ENCODE measurements around the gene STK24. TPM values are rescaled to one million over a fixed set of nuclear protein-coding genes. Genes with fewer than 3 reads are reported as not detected.

The STK24 gene
- total RNA-seq, 1 experiment from 2014 or later, result 84.8 TPM

GRCh38 chr13:98450026-98450425, 126.9 kb downstream of the STK24 start:
- ChIA-PET CTCF (no interaction called here), POLR2A (ENCODE audit: low non-redundant PET) (no interaction called here)
- H3K9me3 ChIP-seq (ENCODE audit: low read depth, low read length, poor library complexity, severe bottlenecking), result no peaks in the 10 kb centered on the region
- H3K4me1 ChIP-seq (ENCODE audit: insufficient read depth, low read length, poor library complexity, severe bottlenecking), result peaks cover 19% of the 10 kb centered on the region
- H3K4me3 ChIP-seq (ENCODE audit: low read depth, low read length, poor library complexity, severe bottlenecking), result no peak overlapping the region
- DNase-seq (ENCODE audit: low spot score), result no peak
- BruUV-seq (replicated peaks), result no TSS peak
- H3K27me3 ChIP-seq (replicated peaks; ENCODE audit: insufficient read depth, low read depth, low read length, poor library complexity), result no peaks in the 10 kb centered on the region
- intact Hi-C loops (cut with micrococcal nuclease; ENCODE audit: unreplicated experiment), result no loop called here
- no peak overlapping the region for H3K27ac ChIP-seq (ENCODE audit: low read depth, low read length, poor library complexity, severe bottlenecking)
- no peak for TF ChIP-seq EZH2 (IDR thresholded peaks at IDR 0.05; ENCODE audit: borderline replicate concordance, low read depth, low read length, poor library complexity, severe bottlenecking)
- TF ChIP-seq CTCF (conservative IDR thresholded peaks at IDR 0.05; ENCODE audit: low read depth, low read length), result no peak
- H3K36me3 ChIP-seq (ENCODE audit: insufficient read depth, low read length, poor library complexity, severe bottlenecking), result peaks cover 43% of the 10 kb centered on the region

DNA sequence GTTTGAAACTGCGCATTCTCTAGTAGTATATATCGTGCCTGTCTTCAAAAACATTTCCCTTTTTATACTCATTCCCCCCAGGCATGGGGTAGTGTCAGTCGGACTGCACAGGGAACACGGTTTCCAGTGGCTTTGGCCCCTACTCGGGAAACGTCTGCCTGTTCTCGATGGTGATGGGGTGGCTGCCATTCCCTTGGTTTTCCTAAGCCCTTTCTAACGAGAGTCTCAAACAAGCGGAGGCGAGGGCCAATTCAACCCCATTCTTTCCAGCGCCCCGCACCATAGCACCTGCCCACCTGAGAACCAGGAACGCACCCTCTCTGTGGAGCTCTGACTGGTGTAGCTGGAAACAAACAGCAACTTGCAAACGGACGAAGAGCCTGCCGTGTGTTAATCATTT, 127.6 kb downstream of the STK24 start:
- Histone ChIP-seq H3K36me3 (ENCODE audit: insufficient read depth, low read length, poor library complexity, severe bottlenecking) (peaks cover 43% of the 10 kb centered on the region), H3K27me3 (replicated peaks; ENCODE audit: insufficient read depth, low read depth, low read length, poor library complexity) (no peaks in the 10 kb centered on the region), H3K27ac (ENCODE audit: low read depth, low read length, poor library complexity, severe bottlenecking) (no peak overlapping the region), H3K9me3 (ENCODE audit: low read depth, low read length, poor library complexity, severe bottlenecking) (no peaks in the 10 kb centered on the region), H3K4me1 (ENCODE audit: insufficient read depth, low read length, poor library complexity, severe bottlenecking) (peaks cover 12% of the 10 kb centered on the region), H3K4me3 (ENCODE audit: low read depth, low read length, poor library complexity, severe bottlenecking) (no peak overlapping the region)
- TSS peak; percentile 35 for BruUV-seq (replicated peaks)
- CTCF ChIA-PET, result no interaction called here
- intact Hi-C loops (cut with micrococcal nuclease; ENCODE audit: unreplicated experiment), result loop anchor here (5.0 kb wide), 1 partner anchor 307 kb away; the partner anchor contains the start of gene FARP1
- TF ChIP-seq EZH2 (IDR thresholded peaks at IDR 0.05; ENCODE audit: borderline replicate concordance, low read depth, low read length, poor library complexity, severe bottlenecking) (no peak), CTCF (conservative IDR thresholded peaks at IDR 0.05; ENCODE audit: low read depth, low read length) (no peak)
- no peak for DNase-seq (ENCODE audit: low spot score)
- POLR2A ChIA-PET (ENCODE audit: low non-redundant PET), result no interaction called here

DNA sequence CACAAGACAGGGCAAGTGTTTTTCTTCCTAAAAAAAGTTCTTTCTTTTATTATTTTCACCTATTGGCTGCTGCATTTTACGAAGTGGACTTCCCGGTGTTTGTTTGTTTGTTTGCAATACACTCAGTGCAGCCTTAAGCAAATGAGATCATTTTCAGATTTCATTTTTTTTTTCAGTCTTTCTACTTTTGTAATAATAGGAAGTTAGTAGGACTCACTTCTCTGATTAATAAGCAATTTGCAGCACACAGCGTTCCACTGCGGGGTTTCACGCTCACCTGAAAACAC, 128.3 kb downstream of the STK24 start:
- Histone ChIP-seq H3K27me3 (replicated peaks; ENCODE audit: insufficient read depth, low read depth, low read length, poor library complexity) (no peaks in the 10 kb centered on the region), H3K4me3 (ENCODE audit: low read depth, low read length, poor library complexity, severe bottlenecking) (no peak overlapping the region), H3K4me1 (ENCODE audit: insufficient read depth, low read length, poor library complexity, severe bottlenecking) (peaks cover 8% of the 10 kb centered on the region), H3K36me3 (ENCODE audit: insufficient read depth, low read length, poor library complexity, severe bottlenecking) (peaks cover 43% of the 10 kb centered on the region), H3K9me3 (ENCODE audit: low read depth, low read length, poor library complexity, severe bottlenecking) (no peaks in the 10 kb centered on the region), H3K27ac (ENCODE audit: low read depth, low read length, poor library complexity, severe bottlenecking) (no peak overlapping the region)
- DNase-seq (ENCODE audit: low spot score), result no peak
- CTCF ChIA-PET, result interaction anchor here (0.6 to 1.2 kb wide), 3 partner anchors 268 to 415 kb away, joined by 3 to 4 read pairs (median 3); no protein-coding TSS in a partner anchor
- no peak for TF ChIP-seq EZH2 (IDR thresholded peaks at IDR 0.05; ENCODE audit: borderline replicate concordance, low read depth, low read length, poor library complexity, severe bottlenecking)
- no peak for TF ChIP-seq CTCF (conservative IDR thresholded peaks at IDR 0.05; ENCODE audit: low read depth, low read length)
- no TSS peak for BruUV-seq (replicated peaks)
- intact Hi-C loops (cut with micrococcal nuclease; ENCODE audit: unreplicated experiment), result loop anchor here (5.0 kb wide), 1 partner anchor 306 kb away; the partner anchor contains the start of gene FARP1
- POLR2A ChIA-PET (ENCODE audit: low non-redundant PET), result interaction anchor here (0.7 kb wide), 1 partner anchor 287 kb away, joined by 3 read pairs; no protein-coding TSS in a partner anchor

Data from A673 (cell line).